Islet precursor cell (in vitro differentiated cells): ENCODE measurements around the gene PHF12.
"Not testable (repeated sequence)": the region's sequence is repeated elsewhere in the genome, so short reads cannot be mapped to it uniquely, and the experiment has no call there.

Experiments used
- DNase-seq: peaks from one replicate; pipeline ENCODE4 v3.0.0-alpha.2; 2018

PHF12 gene

DNA sequence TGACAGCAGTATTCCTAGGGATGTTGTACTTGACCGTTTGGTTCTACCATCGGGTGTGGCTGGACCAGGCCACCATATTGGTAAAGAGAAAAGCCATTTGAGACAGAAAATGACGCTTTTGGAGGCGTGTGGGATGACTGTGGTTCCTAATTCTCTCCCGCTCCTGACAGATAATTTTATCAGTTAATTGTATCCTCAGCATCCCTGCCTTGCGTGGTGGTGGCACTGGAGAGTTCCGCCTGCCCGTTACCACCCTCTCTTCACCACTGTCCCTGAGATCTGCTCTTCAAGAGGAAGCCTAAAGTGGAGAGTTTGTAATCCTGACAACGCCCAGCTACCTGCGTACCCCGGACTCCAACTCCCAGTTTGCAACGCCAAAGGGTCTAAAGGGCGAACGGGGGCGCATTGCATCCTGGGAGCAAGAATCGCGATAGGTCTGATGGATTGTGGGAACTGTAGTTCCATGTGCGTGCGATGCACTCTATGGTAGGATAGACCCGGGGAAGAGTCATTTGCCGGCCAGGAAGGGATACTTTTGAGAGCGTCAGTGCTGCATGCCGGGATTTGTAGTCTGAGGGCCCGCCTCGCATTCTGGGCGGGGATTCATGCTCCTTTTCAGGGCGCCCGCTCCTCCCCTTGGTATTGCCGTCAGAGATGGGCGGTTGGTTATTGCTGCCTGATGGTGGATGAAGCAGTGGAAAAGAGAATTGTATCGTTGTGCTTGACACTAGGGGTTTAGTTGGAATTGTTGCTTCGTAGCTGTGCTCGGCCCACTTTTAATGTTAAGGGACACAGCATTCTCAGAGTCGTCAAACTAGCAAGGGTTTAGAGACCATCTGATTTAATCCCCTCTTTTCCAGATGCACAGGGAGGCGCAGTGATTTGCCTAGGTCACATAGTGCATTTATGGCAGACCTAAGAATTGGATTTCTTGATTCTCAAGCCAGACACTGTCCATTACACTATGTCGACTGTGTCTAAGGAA, 965 bp upstream of the PHF12 start:
- DNase-seq: peak; percentile 100

DNA sequence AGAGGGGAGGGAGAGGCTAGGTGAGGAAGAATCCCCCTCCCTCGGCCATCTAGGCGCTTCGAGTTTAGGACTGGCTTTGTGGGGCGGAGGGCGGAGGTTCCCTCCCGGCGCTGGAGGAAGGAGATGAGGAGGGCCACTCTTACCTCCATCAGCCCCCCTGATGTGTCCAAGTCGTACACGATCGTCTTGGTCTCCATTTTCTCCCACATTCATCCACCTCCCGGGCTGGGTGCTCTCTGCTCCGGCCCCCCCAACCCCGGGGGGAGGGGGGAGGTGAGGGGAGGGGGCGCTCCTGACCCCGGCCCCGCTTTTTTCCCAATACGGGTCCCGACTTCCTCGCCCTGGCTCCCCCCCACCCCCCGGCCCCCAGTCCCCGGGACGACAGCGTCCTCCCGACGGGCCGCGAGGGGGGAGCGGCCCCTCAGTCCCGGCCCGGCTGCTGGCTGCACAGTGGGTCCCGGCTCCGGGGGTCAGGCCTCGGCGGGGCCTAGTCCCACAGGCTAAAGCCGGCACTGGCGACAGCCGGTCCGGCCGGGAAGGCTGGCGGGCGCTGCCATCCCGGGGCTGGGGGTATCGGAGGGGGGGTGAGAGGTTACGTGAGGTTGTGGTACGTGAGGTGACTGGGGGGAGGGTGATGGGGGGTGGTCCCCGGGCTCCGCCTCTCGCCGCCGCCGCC, 428 bp downstream of the PHF12 start:
- no peak for DNase-seq

DNA sequence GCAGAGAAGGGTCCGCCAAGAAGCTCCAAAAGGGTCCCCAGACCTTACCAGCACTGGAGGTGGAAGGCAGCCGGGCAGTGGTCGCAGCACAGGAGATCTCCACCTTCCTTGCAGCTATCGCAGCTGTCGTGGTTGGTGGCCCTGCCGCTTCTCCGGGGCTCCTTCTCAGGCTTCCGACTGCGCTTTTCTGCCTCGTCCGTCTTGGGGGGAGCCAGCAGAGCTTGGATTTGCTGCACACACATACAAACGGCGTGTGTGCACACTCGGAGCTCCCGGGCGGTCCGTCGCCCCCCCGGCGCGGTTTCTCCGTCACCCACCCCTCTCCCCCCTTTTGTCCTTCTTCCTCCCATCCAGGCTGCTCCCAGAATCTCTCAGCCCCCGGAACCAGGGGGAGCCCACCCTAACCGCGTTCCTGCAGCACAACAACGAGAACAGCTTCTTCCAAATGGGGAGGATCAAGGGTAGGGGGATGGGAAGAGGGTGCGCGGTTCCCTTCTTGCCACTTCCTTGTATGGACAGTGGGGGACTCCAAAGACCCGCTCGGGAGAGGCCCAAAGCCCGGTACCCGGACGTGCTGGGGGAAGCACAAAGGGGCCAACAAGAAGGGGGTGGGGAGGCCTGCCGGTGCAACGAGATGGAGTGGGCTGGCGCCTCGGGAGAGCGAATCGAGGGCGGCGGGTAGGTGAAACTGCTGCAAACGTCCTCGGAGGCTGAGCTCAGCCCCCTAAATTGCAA, 1.1 kb downstream of the PHF12 start:
- DNase-seq: peak; percentile 79

DNA sequence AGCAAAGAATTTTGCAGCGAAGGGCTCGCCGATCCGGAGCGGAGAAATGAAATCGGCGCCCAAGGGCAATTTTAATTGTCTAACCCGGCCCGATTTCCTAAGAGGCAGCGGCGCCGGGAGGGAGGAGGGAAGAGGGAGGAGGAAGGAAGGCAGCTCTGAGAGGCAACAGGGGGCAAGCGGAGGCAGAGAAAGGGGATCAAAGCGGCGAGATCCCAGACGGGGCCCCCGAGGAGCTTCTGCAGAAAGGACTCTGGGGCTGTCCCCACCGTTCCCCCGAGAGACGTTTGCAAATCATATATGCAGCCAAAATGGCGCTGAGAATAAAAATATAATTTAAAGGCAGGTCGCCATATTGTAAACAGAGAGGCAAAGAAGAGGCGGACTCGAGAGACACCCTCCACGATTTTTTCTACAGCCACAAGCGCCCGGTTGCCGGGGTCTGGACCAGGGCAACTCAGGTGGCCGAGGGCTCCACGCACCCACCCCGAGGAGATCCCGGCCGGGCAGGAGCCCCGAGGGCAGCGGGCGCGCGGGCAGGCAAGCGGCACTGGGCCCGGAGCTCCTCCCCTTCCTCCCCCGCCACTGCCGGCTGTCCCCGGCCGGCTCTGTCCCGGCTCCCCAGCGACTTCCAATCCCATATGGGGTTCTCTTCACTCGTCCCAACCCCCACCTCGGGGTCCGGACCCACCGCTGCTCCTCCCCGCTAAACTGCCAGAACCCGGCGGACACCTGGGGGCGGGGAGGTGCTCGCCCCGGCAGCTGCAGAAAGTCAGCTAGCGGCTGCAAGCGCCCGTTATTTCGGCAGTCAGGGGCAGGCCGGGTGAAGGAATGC, 1.9 kb downstream of the PHF12 start:
- peak; percentile 87 for DNase-seq

DNA sequence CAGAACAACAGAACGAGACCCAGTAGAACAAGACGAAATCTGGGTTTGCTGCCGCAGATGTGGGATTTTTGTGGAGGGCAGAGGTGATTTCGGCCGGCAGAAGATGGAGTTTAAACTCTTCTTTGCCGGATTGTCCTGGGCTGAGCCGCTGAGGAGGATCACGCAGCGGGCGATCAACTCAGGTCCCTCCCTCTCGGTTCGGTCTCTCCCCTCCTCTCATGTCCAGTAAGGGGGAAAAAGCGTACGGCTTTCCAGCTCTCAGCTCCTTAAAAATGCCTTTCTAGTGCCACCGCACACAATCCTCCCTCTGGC, 2.5 kb downstream of the PHF12 start:
- DNase-seq: no peak

DNA sequence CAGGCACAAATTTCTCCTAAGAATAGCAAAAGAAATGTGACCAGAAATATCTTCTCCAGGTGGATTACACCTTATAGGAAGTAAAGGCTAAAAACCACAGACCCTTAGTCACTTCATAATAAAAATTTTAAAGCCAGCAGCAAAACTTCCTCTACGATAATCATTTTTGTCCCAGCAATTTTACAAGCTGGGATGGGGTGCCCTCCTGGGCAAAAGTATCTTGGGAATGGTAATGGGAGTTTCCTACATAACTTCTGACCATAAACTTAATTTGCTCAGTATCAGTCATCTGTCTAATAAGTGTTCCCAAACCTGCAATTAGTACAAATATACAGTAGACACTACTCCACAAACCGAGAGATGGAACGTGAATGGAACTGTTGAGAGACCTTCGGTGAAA, 3.0 kb downstream of the PHF12 start:
- DNase-seq: no peak

DNA sequence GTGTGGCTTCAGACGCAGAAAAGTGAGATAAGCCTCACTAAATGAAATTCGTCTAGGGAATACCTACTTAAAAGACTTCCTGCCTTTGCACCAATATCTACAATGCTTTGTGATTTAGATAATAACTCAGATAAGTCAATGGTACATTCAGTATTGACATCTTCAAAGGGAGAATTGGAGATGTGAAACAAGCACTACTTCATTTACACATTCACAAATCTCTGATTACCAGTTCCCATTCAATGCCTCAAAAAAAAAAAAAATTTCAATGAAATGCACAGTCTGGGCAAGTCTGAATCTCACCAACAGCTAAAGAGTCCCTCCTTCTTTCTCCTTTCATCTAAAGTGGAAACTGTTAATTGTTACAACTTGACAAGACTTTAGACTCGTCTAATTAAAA, 3.7 kb downstream of the PHF12 start:
- no peak for DNase-seq

DNA sequence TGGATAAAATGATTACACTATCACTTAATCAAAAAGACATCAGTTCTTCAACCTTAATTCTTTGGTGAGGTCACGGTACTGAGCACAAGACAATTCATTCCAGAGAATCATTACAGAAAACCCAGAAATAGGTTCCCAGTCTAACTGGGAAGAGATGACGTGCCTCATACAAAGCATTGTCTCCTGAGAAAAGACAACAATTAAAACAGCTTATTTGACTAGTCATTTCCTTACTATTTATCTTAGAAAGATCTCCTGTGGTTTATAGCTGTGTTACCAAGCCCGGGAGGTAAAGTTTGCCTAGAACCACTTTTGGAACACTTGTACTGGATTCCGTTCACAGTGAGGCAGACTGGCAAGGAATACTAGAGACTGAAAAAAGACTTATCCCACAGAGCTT, 5.1 kb downstream of the PHF12 start:
- DNase-seq: no peak

DNA sequence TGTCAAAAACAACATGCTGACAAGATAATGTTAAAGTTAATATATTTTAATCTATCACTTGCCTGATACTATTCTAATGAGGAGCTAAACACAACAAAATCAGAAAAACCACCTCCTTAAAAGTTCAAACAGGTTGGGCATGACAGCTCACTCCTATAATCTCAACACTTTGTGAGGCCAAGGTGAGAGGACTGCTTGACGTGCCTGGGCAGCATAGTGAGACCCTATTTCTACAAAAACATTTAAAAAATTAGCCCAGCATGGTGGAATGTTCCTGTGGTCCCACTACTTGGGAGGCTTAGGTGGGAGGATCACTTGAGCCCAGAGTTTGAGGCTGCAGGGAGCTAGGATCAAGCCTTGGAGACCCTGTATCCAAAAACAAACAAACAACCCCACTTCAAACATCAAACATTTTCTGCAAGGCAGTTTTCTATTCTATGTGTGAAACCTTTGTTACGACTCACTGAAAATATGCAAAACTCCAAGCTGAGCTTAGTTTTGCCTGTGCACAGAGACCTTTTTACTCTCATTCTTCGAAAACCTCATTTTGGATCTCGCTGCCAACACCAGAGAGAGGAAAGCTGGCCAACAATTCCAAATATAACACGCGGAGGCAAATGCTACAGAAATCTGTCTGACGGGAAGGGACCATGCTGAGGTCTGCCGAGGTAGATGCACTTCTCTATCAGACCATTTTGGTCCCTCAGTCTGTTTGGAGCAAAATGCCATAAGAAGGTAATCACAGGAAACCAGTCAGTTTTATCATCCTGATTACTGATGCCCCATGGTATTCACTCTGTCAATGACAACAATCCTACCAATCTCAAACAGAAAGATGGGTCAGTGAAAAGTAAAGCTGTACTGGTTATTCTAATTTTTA, 6.2 kb downstream of the PHF12 start:
- DNase-seq: no peak

DNA sequence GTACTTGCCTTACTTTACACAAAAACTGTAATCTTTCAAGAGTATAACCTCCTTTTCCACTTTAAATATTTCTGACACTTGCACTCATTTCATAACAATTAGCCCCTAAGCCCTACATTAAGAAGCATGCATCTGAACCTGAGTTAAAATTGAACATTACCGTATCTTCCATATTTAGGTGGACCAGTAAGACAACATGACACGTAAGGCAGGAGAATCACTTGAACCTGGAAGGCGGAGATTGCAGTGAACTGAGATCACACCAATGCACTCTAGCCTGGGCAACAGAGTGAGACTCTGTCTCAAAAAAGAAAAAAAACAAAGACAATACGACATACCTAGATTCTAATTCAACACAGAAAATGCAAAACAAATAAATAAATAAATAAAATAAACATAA, 7.0 kb downstream of the PHF12 start:
- DNase-seq: no peak

DNA sequence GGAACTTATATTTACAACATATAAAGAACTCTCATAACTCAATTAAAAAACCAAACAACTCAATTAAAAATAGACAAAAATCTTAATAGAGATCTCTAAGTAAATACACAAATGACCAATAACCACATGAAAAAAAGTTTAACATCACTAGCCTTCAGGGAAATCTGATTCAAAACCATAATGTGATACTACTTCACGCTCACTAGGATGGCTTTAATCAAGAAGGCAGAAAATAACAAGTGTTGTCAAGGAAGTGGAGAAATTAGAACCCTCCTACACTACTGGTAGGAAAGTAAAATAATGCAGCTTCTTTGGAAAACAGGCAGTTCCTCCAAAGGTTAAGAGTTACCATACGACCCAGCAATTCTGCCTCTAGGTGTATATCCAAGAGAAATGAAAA, 8.4 kb downstream of the PHF12 start:
- no peak for DNase-seq

DNA sequence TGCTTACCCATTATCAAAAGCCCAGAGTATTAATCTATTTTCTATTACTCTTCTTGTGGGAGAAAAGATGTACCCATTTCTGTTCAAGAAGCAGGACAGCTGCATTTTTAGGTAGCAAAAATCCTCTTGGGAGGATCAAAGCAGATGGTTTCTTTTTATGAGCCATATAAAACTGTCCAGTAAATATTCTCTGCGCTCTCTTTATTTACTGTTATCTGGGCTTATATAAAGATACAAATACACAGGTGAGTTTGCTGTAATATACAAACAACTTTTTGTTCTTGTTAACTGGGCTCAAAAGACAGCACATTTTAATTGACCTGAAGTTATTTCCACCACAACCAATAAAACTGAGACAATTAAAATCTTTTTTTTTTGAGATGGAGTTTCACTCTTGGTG, 10.1 kb downstream of the PHF12 start:
- no peak for DNase-seq

DNA sequence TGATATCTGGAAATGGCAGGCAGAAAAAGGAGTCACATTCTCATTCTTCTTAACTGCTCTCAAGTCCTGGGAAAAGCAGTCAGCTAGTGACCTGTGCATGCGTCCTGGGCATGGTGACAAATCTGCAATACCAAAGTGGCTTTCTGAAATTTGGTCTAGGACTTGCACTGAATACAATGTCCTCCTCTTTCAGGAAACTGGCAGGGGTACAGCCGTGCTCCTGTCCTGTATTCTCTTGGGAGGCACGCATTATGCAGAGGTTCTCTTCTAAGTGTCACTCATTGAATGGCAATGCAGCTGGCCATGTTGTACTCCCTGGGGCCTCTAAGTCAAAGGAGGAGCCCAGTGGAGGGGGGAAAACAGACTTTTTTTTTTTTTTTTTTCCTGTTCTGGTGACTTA, 10.6 kb downstream of the PHF12 start:
- no peak for DNase-seq

DNA sequence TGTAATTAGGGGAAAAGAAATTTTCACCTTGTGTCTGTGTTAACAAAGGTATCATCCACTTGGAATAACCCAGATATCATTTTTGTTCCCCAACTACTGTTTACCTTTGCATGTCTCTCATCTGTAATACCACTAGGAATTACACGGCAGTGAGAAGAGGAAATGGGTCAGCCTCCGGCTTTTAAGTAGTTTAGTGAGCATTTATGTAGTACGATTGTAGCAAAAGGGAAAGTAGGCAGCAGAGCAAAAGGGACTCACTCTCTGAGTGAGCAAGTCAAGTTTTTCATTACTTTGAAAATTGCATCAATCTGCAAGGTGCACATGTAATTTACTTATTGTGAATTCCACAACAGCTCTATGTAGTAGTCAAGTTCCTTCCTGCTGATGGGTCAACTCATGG, 11.2 kb downstream of the PHF12 start:
- no peak for DNase-seq

DNA sequence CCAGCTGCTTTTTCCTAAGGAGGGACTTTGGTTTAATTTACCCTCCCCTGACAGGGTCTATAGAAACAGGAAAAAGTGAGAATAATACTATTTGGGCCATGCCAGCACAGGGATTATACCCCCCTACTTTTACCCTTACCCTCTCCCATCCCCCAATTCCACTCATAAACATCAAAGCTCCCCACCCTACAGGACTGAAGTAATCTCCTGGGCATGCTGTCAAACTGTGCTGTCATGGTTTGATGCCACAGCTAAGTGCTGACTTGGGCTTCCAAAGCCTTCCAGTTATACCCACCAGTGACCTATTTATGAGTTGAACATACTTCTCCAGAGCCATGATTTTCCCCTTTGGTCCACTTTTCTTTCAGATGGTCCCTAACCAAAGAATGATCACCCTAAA, 12.8 kb downstream of the PHF12 start:
- no peak for DNase-seq

DNA sequence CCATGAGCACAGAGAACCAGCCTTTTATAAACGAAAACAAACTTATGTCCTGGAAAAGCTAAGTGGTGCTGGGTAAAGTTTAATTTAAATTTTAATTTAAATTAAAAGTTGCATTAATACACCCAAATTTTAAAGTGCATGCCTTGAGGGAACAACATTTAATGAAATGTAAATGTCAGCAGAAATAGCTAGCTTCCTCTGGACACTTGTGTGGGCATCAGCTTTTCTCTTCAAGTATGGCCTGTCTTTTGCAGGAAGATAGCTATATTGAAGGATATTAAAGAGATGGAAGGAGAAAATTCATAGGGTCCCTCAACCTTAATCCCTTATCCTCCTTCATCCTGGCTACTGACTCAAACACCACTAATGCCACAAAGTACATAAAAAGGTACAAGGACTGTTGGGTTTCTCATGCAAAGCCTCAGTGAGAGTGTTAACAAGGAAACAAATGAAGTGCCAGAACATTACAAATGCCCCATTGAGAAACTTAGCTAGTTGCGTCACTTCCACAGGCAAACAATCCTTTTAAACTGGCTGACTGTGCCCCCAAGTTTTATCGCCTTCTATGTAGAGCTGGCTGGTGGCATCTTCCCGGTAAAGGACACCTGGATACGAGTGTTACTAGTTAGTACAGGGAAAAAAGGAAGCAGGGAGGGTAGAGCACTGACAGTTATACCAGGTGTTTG, 14.1 kb downstream of the PHF12 start:
- DNase-seq: no peak

DNA sequence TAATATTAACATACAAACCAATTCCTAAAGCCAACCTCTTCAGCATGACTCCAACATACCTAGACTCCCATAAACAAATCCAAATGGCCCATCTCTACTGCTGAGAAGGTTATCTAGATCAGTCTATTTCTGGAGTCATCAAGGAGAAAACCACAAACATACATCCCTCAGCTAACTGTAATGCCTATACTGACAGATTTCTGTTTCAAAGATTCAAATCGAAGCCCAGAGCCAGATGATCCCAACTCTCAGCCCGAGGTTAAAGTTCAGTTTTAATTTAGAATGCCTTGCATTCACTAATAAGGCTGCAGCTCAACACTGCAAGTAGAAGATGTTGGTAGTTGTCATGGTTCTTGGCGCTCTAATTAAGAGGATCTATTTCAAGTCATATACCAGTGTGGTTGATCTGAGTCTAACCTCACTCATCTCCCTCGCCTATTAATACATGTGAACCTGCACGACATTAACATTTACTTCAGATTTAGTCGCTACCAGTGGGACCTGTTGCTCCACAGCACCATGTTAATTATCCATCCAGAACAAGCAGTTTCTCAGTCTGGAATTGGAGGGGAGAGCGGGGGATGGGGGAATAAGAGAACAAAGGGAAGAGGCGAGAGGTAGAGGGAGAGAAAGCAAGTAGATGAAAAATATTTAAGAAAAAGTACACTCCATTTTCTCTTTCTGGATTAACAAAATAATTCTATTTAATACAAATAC, 15.4 kb downstream of the PHF12 start:
- DNase-seq: no peak

DNA sequence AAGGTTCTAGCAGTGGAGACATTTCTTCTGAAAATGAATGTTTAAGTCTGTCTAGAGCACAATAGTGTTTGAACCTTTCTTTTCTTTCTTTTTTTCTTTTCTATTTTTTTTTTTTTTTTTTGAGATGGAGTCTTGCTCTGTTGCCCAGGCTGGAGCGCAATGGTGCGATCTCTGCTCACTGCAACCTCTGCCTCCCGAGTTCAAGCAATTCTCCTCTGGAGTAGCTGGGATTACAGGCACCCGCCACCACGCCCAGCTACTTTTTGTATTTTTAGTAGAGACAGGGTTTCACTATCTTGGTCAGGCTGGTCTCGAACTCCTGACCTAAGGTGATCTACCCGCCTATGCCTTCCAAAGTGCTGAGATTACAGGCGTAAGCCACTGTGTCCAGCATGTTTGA, 16.8 kb downstream of the PHF12 start:
- DNase-seq: not testable (repeated sequence)

DNA sequence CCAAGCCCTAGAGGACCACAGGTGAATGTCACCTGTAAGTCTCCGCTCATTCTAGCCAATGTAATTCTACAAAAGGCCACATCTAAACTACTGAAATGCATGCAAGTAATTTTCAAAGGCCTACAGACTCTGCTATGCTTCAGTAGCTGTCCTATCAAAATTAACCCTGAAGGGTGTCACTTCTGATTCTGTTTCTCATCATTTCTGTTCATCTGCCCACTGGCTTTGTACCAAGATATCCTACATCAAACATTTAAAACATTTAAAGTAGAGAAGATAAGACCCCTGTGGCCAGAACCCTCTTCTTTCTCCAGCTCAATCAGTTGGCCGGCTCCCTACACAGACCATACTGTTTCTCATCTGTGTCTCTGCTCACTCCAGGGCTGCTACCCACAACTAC, 21.5 kb downstream of the PHF12 start:
- no peak for DNase-seq

DNA sequence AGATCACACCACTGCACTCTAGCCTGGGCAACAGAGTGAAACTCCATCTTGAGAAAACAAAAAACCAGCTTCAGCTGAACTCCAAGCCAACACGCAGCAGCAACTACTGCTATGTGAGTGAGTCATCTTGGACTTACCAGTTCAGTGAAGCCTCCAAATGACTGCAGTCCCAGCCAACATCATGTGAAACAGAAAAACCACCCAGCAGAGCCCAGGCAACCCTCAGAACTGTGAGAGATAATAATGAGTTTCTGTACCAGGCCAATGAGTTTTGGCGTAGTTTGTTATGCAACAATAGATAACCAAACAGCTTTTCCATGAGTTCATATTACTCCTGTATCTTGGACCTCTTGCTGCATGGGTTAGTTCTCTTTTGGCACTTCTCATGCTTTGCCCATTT, 23.3 kb downstream of the PHF12 start:
- DNase-seq: no peak

DNA sequence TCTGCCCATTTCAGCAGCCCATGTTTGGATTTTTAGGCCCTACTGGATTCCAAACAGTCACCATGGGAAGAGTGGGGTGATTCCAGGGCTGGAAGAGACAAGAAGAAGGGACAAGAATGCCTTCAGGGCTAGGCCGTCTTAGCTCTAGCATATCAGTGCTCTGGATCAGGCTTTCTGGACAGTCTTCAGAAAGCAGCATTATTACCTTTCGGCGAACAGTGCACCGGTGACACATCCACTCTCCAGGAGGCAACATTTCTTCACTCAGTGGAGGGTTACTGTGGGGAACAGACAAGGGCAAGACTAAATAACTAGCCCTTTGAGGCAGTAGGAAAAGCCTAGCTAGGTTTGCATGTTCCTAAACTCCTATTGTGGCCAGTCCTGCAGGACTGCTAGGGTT, 24.5 kb downstream of the PHF12 start:
- peak; percentile 71 for DNase-seq
